Ovary (tissue), 9 donors: ENCODE data around the gene GPR142. TPM values are rescaled to one million over a fixed set of nuclear protein-coding genes. Genes with fewer than 3 reads are reported as not detected.

Source experiments
- DNase-seq, 5 donors: peaks; one replicate each; pipeline ENCODE4 v3.0.0-alpha.2; 2019 to 2020
- H3K27ac ChIP-seq, 2 donors: fragments of 200-600 bp; one replicate each; pipeline versions ENCODE4 v1.5.1 to v1.8.0; 2019 to 2022
- H3K27me3 ChIP-seq: fragments of 200-600 bp; one replicate; pipeline ENCODE4 v1.8.0; 2022
- H3K36me3 ChIP-seq: fragments of 200-600 bp; sonication (generic); one replicate; pipeline ENCODE4 v1.5.1; 2019
- H3K4me1 ChIP-seq: one replicate; pipeline ENCODE4 v1.8.1; 2013; ENCODE audit warnings: mild to moderate bottlenecking, moderate library complexity; ENCODE audit not compliant: insufficient read depth
- H3K4me3 ChIP-seq: fragments of 200-600 bp; sonication (generic); one replicate; pipeline ENCODE4 v1.5.1; 2017
- H3K9me3 ChIP-seq, 2 donors: fragments of 200-600 bp in 1 of 2; sonication (generic) in 1 of 2; one replicate each; pipeline versions ENCODE4 v1.5.1 to v1.8.1; 2013 to 2019; ENCODE audit warnings: mild to moderate bottlenecking in 1 of 2, moderate library complexity in 1 of 2
- CTCF ChIP-seq, 3 donors: fragments of 450-650 bp in 2 of 3; fragments of 200-600 bp in 1 of 3; IDR thresholded peaks; one replicate each; pipeline versions ENCODE4 v1.5.1 to v1.8.0; 2016 to 2022; ENCODE audit warnings: antibody characterized with exemption in 3 of 3, mild to moderate bottlenecking in 1 of 3
- EP300 ChIP-seq: sonication (generic); formaldehyde crosslinking; IDR thresholded peaks from one replicate; pipeline ENCODE4 v1.6.1; 2017; ENCODE audit warnings: antibody characterized with exemption
- POLR2A ChIP-seq: fragments of 450-650 bp; IDR thresholded peaks from one replicate; pipeline ENCODE4 v1.6.1; 2017; ENCODE audit warnings: antibody characterized with exemption, mild to moderate bottlenecking, moderate library complexity
- WGBS, 3 donors: extraction: QIAGEN DNeasy Blood & Tissue Kit in 1 of 3; methylation state at CpG; one replicate each; pipeline versions ENCODE4 v1.1.5 to v1.1.7; 2013 to 2017; 5-methylcytosine and 5-hydroxymethylcytosine counted together
- intact Hi-C, 4 donors: fragments of 100-400 bp; cut with DNase I; formaldehyde crosslinking; loops; one replicate each; pipeline versions ENCODE4 v1.11.0 to v1.15.1; 2022 to 2023
- polyA plus RNA-seq, 2 donors: library from polyadenylated mRNA; stranded (reverse); fragments of 200-250 nt in 1 of 2; fragments of 350-450 nt in 1 of 2; fragmentation: Illumina TruSeq in 1 of 2; extraction: RNeasy Lipid Tissue Mini Kit (QIAGEN cat#74804) in 1 of 2; gene quantifications; one replicate each; pipeline ENCODE4 v1.2.3, GENCODE V29; 2013 to 2014
- total RNA-seq, 7 donors: library from RNA; depleted of rRNA in 2 of 7; stranded (reverse); fragments of >200 nt in 2 of 7; fragmentation: NEBNext Ultra II Directional in 3 of 7; extraction: Animal tissue kit (Norgen Biotek cat#: 25700) in 3 of 7; gene quantifications; one replicate each; pipeline versions ENCODE4 v1.1.0 to v1.2.4, GENCODE V29; 2016 to 2023
- donor health status: DM: no; HTN: no; CAD: no; lungs with moderate emphysema.
- donor health status: DM: no; HTN: no; CAD: no.
- donor health status: Bipolar disorder and iron deficiency.
- donor health status: DM: yes; HTN: yes; CAD: no.
- donor health status: DM: no; HTN: no; CAD: no.
- donor health status: DM: yes; HTN: yes; CAD: no.

The GPR142 gene
- total and polyA plus RNA-seq, 9 donors = 0.05 to 0.25 TPM; not detected in 7

- WGBS, 3 donors = 13 to 19% (median 14%) methylated on average over 20 of the region's 20 CpGs
- peak; percentile 17 for TF ChIP-seq POLR2A
- TF ChIP-seq CTCF (IDR thresholded peaks at IDR 0.05) = peak; percentile 93 to 98 (median 97)
- TF ChIP-seq EP300 = no peak
- Histone ChIP-seq H3K36me3 (no peaks in the 10 kb centered on the region), H3K4me3 (no peak overlapping the region), H3K9me3 (no peaks in the 10 kb centered on the region), H3K27me3 (no peaks in the 10 kb centered on the region), H3K27ac (peak overlapping the region; percentile 0 to 61), H3K4me1 (peaks cover 2% of the 10 kb centered on the region)
- peak; percentile 91 to 97 (median 96) for DNase-seq
- intact Hi-C loops = loop anchor here (1.0 to 2.0 kb wide), 2 partner anchors 79 kb away; no protein-coding TSS in a partner anchor
Observed at GRCh38 chr17:74379495-74380085, 12.3 kb downstream of the GPR142 start.

- H3K4me1 ChIP-seq = peaks cover 2% of the 10 kb centered on the region
- intact Hi-C loops = no loop called here
- H3K9me3 ChIP-seq = no peaks in the 10 kb centered on the region
- H3K27me3 ChIP-seq = no peaks in the 10 kb centered on the region
- 30 to 45% (median 38%) methylated on average over 17 of the region's 17 CpGs for WGBS, 3 donors
- no peak overlapping the region for H3K4me3 ChIP-seq
- H3K36me3 ChIP-seq = no peaks in the 10 kb centered on the region
- TF ChIP-seq EP300 (no peak), CTCF (IDR thresholded peaks at IDR 0.05) (no peak), POLR2A (no peak)
- H3K27ac ChIP-seq = peak overlapping the region; percentile 0 to 61
- DNase-seq = no peak
Observed at GRCh38 chr17:74380086-74380958, 13.0 kb downstream of the GPR142 start.

GRCh38 chr17:74380959-74381808 is 13.9 kb downstream of the GPR142 start:
- H3K36me3 ChIP-seq = no peaks in the 10 kb centered on the region
- no peaks in the 10 kb centered on the region for H3K9me3 ChIP-seq
- DNase-seq = no peak
- 75 to 78% (median 75%) methylated on average over 15 of the region's 15 CpGs for WGBS, 3 donors
- peaks cover 2% of the 10 kb centered on the region for H3K4me1 ChIP-seq
- no peak overlapping the region for H3K4me3 ChIP-seq
- intact Hi-C loops = no loop called here
- H3K27me3 ChIP-seq = no peaks in the 10 kb centered on the region
- peak overlapping the region in 1 of 2 donors; percentile 0 for H3K27ac ChIP-seq
- TF ChIP-seq POLR2A (no peak), CTCF (IDR thresholded peaks at IDR 0.05) (no peak), EP300 (no peak)

- DNase-seq = no peak
- TF ChIP-seq CTCF (IDR thresholded peaks at IDR 0.05) (no peak), EP300 (no peak), POLR2A (no peak)
- WGBS, 3 donors = 88 to 93% (median 91%) methylated on average over 5 of the region's 5 CpGs
- intact Hi-C loops = no loop called here
- no peak overlapping the region for H3K27ac ChIP-seq
- H3K36me3 ChIP-seq = no peaks in the 10 kb centered on the region
- H3K9me3 ChIP-seq = no peaks in the 10 kb centered on the region
- no peaks in the 10 kb centered on the region for H3K27me3 ChIP-seq
- H3K4me1 ChIP-seq = peaks cover 2% of the 10 kb centered on the region
- H3K4me3 ChIP-seq = no peak overlapping the region
Observed at GRCh38 chr17:74383141-74383540, 15.8 kb downstream of the GPR142 start.
